Fibroblast of lung (primary cell): ENCODE measurements around the gene MAMLD1. TPM values are rescaled to one million over a fixed set of nuclear protein-coding genes. Genes with fewer than 3 reads are reported as not detected.

Experiments
- DNase-seq, 2 donors: peaks; one replicate each; pipeline versions ENCODE4 v3.0.0 to v3.0.0-alpha.2; 2010; ENCODE audit warnings: low read depth in 2 of 2
- H2AFZ ChIP-seq: 2 replicates; pipeline ENCODE4 v1.5.1; 2012; ENCODE audit warnings: low read length, control low read depth, inconsistent platforms
- H3K27ac ChIP-seq: 2 replicates; pipeline ENCODE4 v1.5.1; 2011; ENCODE audit warnings: low read length, control low read depth; ENCODE audit not compliant: insufficient read depth
- H3K27me3 ChIP-seq: 2 replicates; pipeline ENCODE4 v1.5.1; 2011; ENCODE audit warnings: mild to moderate bottlenecking, low read length; ENCODE audit not compliant: control insufficient read depth, insufficient read depth
- H3K36me3 ChIP-seq: 2 replicates; pipeline ENCODE4 v1.5.1; 2011; ENCODE audit warnings: low read length; ENCODE audit not compliant: control insufficient read depth, insufficient read depth
- H3K4me1 ChIP-seq: 2 replicates; pipeline ENCODE4 v1.5.1; 2011; ENCODE audit warnings: low read length; ENCODE audit not compliant: control insufficient read depth, insufficient read depth; ENCODE audit errors: extremely low read depth
- H3K4me2 ChIP-seq: 2 replicates; pipeline ENCODE4 v1.5.1; 2011; ENCODE audit warnings: low read length, control low read depth; ENCODE audit not compliant: insufficient read depth; ENCODE audit errors: extremely low read depth
- H3K4me3 ChIP-seq, 4 experiments: fragments of 200-600 bp in 1 of 4; sonication (generic) in 1 of 4; replicated peaks in 1 of 4; 2 replicates each; pipeline ENCODE4 v1.5.1; 2011 to 2016; ENCODE audit warnings: low read length in 4 of 4, low read depth in 3 of 4, mild to moderate bottlenecking in 3 of 4, control low read depth in 2 of 4, inconsistent platforms in 1 of 4, mixed read lengths in 1 of 4; ENCODE audit not compliant: insufficient read depth in 1 of 4; ENCODE audit errors: control extremely low read depth in 1 of 4
- H3K79me2 ChIP-seq: 2 replicates; pipeline ENCODE4 v1.5.1; 2012; ENCODE audit warnings: mild to moderate bottlenecking, low read length, inconsistent platforms; ENCODE audit not compliant: control insufficient read depth, insufficient read depth
- H3K9ac ChIP-seq: 2 replicates; pipeline ENCODE4 v1.5.1; 2011; ENCODE audit warnings: mild to moderate bottlenecking, low read length, control low read depth; ENCODE audit not compliant: insufficient read depth
- H3K9me3 ChIP-seq: 2 replicates; pipeline ENCODE4 v1.5.1; 2012; ENCODE audit warnings: low read depth, low read length; ENCODE audit not compliant: control insufficient read depth, insufficient read depth
- H4K20me1 ChIP-seq: 2 replicates; pipeline ENCODE4 v1.5.1; 2011; ENCODE audit warnings: low read length; ENCODE audit not compliant: control insufficient read depth, insufficient read depth; ENCODE audit errors: extremely low read depth
- EZH2 ChIP-seq: IDR thresholded peaks from 2 replicates; pipeline ENCODE4 v1.5.1; 2012; ENCODE audit warnings: low read length, control low read depth, mild to moderate bottlenecking; ENCODE audit errors: missing control alignments
- polyA plus RNA-seq, 2 donors: library from polyadenylated mRNA; depleted of rRNA in 1 of 2; stranded (reverse) in 1 of 2; unstranded in 1 of 2; fragments of >200 nt; gene quantifications; 2 replicates each; pipeline ENCODE4 v1.2.1, GENCODE V29; 2011 to 2012; ENCODE audit warnings: missing spikeins in 1 of 2
- total RNA-seq: library from RNA; depleted of rRNA; stranded (reverse); fragments of >200 nt; gene quantifications from 2 replicates; pipeline ENCODE4 v1.2.1, GENCODE V29; 2014
- TF ChIP-seq, protein P1 (sequence below), 2 donors: IDR thresholded peaks in 1 of 2; conservative IDR thresholded peaks in 1 of 2; 1 replicate in 1 of 2; 2 replicates in 1 of 2; pipeline ENCODE4 v1.5.1; 2011 to 2012; ENCODE audit warnings: low read length in 2 of 2, control low read depth in 1 of 2, inconsistent platforms in 1 of 2, low read depth in 1 of 2, mild to moderate bottlenecking in 1 of 2

Gene MAMLD1
- total and polyA plus RNA-seq, 2 donors (not counting 1 experiment from before 2014, with no cell fraction given) = 3.6 to 15.5 TPM

DNA sequence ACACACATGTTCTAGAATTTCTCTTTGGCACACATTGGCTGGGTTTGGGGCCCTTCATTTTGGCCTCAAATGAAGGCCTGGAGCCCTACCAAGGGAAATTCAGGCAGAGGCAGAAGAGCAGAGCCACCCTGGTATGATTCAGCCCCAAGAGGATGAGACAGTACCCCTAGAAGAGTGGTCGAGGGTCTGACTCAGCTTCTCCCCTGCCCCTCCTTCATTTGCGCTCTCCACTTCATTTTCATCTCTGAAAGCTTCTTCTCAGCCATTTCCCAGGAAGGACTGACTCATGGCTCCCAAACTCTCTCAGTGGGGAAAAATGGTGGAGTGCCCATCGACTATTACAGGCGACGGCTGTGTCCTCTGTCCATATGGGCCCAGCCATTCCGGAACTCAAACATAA, 43.5 kb downstream of the MAMLD1 start:
- TF ChIP-seq EZH2 = no peak
- TF ChIP-seq, protein P1, sequence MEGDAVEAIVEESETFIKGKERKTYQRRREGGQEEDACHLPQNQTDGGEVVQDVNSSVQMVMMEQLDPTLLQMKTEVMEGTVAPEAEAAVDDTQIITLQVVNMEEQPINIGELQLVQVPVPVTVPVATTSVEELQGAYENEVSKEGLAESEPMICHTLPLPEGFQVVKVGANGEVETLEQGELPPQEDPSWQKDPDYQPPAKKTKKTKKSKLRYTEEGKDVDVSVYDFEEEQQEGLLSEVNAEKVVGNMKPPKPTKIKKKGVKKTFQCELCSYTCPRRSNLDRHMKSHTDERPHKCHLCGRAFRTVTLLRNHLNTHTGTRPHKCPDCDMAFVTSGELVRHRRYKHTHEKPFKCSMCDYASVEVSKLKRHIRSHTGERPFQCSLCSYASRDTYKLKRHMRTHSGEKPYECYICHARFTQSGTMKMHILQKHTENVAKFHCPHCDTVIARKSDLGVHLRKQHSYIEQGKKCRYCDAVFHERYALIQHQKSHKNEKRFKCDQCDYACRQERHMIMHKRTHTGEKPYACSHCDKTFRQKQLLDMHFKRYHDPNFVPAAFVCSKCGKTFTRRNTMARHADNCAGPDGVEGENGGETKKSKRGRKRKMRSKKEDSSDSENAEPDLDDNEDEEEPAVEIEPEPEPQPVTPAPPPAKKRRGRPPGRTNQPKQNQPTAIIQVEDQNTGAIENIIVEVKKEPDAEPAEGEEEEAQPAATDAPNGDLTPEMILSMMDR (conservative IDR thresholded peaks at IDR 0.05 in 1 of 2, IDR thresholded peaks at IDR 0.05 in 1 of 2; ENCODE audit: low read depth in 1 of 2, low read length in 2 of 2) = no peak
- no peak overlapping the region for H3K27ac ChIP-seq
- no peak overlapping the region for H2AFZ ChIP-seq
- no peaks in the 10 kb centered on the region for H3K9me3 ChIP-seq
- no peak overlapping the region for H3K4me3 ChIP-seq
- H4K20me1 ChIP-seq = no peaks in the 10 kb centered on the region
- no peak overlapping the region for H3K4me2 ChIP-seq
- H3K36me3 ChIP-seq = no peaks in the 10 kb centered on the region
- peak in 1 of 2 donors; percentile 46 for DNase-seq
- peaks cover 18% of the 10 kb centered on the region for H3K79me2 ChIP-seq
- no peaks in the 10 kb centered on the region for H3K4me1 ChIP-seq
- no peaks in the 10 kb centered on the region for H3K27me3 ChIP-seq
- H3K9ac ChIP-seq = no peak overlapping the region

- H3K4me3 ChIP-seq = no peak overlapping the region
- DNase-seq = no peak
- H2AFZ ChIP-seq = no peak overlapping the region
- no peaks in the 10 kb centered on the region for H3K36me3 ChIP-seq
- no peaks in the 10 kb centered on the region for H3K4me1 ChIP-seq
- TF ChIP-seq, protein P1 (conservative IDR thresholded peaks at IDR 0.05 in 1 of 2, IDR thresholded peaks at IDR 0.05 in 1 of 2; ENCODE audit: low read depth in 1 of 2, low read length in 2 of 2) = no peak
- no peak for TF ChIP-seq EZH2
- H3K4me2 ChIP-seq = no peak overlapping the region
- no peak overlapping the region for H3K9ac ChIP-seq
- no peaks in the 10 kb centered on the region for H3K27me3 ChIP-seq
- H4K20me1 ChIP-seq = no peaks in the 10 kb centered on the region
- H3K27ac ChIP-seq = no peak overlapping the region
- H3K79me2 ChIP-seq = peaks cover 18% of the 10 kb centered on the region
- H3K9me3 ChIP-seq = no peaks in the 10 kb centered on the region
Observed at GRCh38 chrX:150408007-150408406, 44.9 kb downstream of the MAMLD1 start.

GRCh38 chrX:150408561-150408960, 45.4 kb downstream of the MAMLD1 start:
- H3K36me3 ChIP-seq = no peaks in the 10 kb centered on the region
- DNase-seq = no peak
- H3K4me2 ChIP-seq = no peak overlapping the region
- H3K4me3 ChIP-seq = no peak overlapping the region
- no peaks in the 10 kb centered on the region for H4K20me1 ChIP-seq
- no peaks in the 10 kb centered on the region for H3K27me3 ChIP-seq
- peaks cover 14% of the 10 kb centered on the region for H3K79me2 ChIP-seq
- no peak overlapping the region for H3K9ac ChIP-seq
- no peaks in the 10 kb centered on the region for H3K9me3 ChIP-seq
- H3K27ac ChIP-seq = no peak overlapping the region
- no peak overlapping the region for H2AFZ ChIP-seq
- no peak for TF ChIP-seq EZH2
- TF ChIP-seq, protein P1 (conservative IDR thresholded peaks at IDR 0.05 in 1 of 2, IDR thresholded peaks at IDR 0.05 in 1 of 2; ENCODE audit: low read depth in 1 of 2, low read length in 2 of 2) = no peak
- H3K4me1 ChIP-seq = no peaks in the 10 kb centered on the region
